ENCODE results near the gene PSMG2.

DNA sequence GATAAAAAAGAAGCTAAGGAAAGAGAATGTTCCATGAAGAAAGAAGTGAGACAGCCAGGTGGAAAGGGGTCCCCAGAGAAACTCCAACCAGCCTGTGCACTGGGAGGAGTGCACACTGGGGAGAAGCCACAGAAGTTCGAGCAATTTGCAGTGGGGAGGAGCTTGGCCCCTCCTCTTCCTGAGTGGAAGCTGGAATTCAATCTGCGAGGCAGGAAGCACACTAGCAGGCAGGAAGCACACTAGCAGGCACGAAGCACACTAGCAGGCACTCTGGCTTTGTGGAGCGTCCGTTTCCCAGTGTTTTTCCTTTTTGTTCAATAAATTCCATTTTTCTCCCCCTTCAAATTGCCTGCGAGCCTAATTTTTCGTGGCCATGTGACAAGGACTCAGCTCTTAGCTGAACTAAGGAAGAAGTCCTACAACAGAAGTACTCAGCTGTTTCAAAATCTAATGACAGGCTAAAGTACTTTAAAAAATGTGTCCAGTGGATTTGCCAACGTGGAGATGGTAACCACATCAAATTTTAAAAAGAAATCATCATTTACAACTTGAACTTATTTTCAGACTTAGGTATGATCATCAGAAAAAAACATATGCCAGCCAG lies 23.6 kb upstream of the PSMG2 start:
- TF ChIP-seq, protein P1, sequence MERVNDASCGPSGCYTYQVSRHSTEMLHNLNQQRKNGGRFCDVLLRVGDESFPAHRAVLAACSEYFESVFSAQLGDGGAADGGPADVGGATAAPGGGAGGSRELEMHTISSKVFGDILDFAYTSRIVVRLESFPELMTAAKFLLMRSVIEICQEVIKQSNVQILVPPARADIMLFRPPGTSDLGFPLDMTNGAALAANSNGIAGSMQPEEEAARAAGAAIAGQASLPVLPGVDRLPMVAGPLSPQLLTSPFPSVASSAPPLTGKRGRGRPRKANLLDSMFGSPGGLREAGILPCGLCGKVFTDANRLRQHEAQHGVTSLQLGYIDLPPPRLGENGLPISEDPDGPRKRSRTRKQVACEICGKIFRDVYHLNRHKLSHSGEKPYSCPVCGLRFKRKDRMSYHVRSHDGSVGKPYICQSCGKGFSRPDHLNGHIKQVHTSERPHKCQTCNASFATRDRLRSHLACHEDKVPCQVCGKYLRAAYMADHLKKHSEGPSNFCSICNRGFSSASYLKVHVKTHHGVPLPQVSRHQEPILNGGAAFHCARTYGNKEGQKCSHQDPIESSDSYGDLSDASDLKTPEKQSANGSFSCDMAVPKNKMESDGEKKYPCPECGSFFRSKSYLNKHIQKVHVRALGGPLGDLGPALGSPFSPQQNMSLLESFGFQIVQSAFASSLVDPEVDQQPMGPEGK (CRISPR knock-in tag; IDR thresholded peaks at IDR 0.05; ENCODE audit: borderline replicate concordance): no peak
- TF ChIP-seq RARB (CRISPR knock-in tag; IDR thresholded peaks at IDR 0.05) (no peak), ZNF70 (CRISPR knock-in tag; IDR thresholded peaks at IDR 0.05) (no peak), ZNF565 (CRISPR knock-in tag; conservative IDR thresholded peaks at IDR 0.05; ENCODE audit: low read depth) (no peak), OSR1 (CRISPR knock-in tag; IDR thresholded peaks at IDR 0.05) (no peak), SNAI2 (CRISPR knock-in tag; IDR thresholded peaks at IDR 0.05) (no peak), TCF4 (CRISPR knock-in tag; IDR thresholded peaks at IDR 0.05; ENCODE audit: borderline replicate concordance) (no peak), ZFP3 (CRISPR knock-in tag; IDR thresholded peaks at IDR 0.05) (no peak), ARNTL (CRISPR knock-in tag; IDR thresholded peaks at IDR 0.05; ENCODE audit: borderline replicate concordance, low read depth) (no peak), CSDC2 (CRISPR knock-in tag; IDR thresholded peaks at IDR 0.05) (no peak), ESRRG (CRISPR knock-in tag; IDR thresholded peaks at IDR 0.05) (no peak)
- TF ChIP-seq, protein P2, sequence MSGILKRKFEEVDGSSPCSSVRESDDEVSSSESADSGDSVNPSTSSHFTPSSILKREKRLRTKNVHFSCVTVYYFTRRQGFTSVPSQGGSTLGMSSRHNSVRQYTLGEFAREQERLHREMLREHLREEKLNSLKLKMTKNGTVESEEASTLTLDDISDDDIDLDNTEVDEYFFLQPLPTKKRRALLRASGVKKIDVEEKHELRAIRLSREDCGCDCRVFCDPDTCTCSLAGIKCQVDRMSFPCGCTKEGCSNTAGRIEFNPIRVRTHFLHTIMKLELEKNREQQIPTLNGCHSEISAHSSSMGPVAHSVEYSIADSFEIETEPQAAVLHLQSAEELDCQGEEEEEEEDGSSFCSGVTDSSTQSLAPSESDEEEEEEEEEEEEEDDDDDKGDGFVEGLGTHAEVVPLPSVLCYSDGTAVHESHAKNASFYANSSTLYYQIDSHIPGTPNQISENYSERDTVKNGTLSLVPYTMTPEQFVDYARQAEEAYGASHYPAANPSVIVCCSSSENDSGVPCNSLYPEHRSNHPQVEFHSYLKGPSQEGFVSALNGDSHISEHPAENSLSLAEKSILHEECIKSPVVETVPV (CRISPR knock-in tag; IDR thresholded peaks at IDR 0.05): no peak
